ENCODE results near the gene PBRM1. TPM values are rescaled to one million over a fixed set of nuclear protein-coding genes. Genes with fewer than 3 reads are reported as not detected.

PBRM1 gene
- total and polyA plus RNA-seq, 2 donors (not counting 1 experiment from before 2014, with no cell fraction given): 16.8 to 85.9 TPM

DNA sequence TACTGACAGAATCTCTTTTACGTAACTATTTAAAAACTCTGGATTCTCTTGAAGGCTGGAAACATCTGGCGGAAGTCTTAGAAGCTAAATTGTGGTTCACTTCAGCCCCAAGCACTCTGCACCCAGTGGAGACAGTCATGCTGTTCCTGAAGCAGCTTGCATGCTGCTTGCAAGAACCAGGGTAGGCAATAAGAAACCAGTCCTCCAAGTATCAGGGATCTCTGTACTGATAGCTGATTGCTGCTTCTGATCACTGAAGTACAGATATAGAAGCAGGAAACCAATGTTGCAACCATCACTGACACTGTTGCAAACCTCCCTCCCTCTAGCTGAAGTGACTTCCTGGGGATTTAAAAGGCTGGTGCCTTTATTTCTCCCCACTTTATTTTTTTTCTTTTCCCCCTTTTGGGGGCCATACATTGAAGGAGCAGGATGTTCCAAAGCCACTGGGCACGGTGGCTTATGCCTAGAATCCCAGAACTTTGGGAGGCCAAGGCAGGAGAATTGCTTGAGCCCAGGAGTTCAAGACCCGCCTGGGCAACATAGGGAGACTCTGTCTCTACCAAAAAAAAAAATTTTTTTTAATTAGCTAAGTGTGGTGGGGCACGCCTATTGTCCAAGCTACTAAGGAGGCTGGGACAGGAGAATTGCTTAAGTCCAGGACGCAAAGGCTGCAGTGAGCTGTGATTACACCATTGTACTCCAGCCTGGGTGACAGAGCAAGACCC, 35.5 kb upstream of the PBRM1 start:
- WGBS (ENCODE audit: insufficient coverage): 17% methylated on average over 3 of the region's 6 CpGs
- no peak overlapping the region for H3K4me3 ChIP-seq (ENCODE audit: control extremely low read depth in 1 of 5, extremely low read depth in 1 of 5, insufficient read depth in 1 of 5, low read depth in 2 of 5, low read length in 4 of 5)

DNA sequence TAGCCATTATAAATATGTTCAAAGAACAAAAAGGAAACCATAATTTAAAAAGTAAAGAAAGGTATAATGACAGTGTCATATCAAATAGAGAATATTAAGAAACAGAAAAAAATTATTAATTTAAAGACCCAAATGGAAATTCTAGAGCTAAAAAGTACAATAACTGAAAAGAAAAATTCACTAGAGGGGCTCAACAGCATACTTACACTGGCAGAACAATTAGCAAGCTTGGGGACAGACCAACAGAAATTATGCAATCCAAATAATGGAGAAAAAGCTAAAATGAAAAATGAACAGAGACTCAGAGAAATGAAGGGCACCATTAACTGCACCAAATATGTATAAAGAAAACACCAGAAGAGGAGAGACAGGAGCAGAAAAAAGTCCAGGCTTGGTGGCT, 33.9 kb upstream of the PBRM1 start:
- Histone ChIP-seq H2AFZ (ENCODE audit: insufficient read depth, low read depth, low read length, poor library complexity, severe bottlenecking) (no peak overlapping the region), H3K9me3 (ENCODE audit: control extremely low read depth in 1 of 3, control insufficient read depth in 2 of 3, insufficient read depth in 1 of 3, low read length in 2 of 3) (peaks cover 0 to 8% (median 2%) of the 10 kb centered on the region in 3 donors), H3K27ac (ENCODE audit: low read length in 2 of 2) (no peak overlapping the region), H3K79me2 (ENCODE audit: control insufficient read depth, insufficient read depth, low read length) (no peaks in the 10 kb centered on the region), H3K4me2 (replicated peaks; ENCODE audit: low read depth, low read length, poor library complexity, severe bottlenecking) (no peak overlapping the region), H4K20me1 (ENCODE audit: control insufficient read depth, insufficient read depth, low read length, poor library complexity, severe bottlenecking) (no peaks in the 10 kb centered on the region), H3K4me1 (ENCODE audit: control insufficient read depth in 2 of 2, insufficient read depth in 2 of 2, low read length in 2 of 2) (peaks cover 6 to 11% of the 10 kb centered on the region in 2 donors), H3K27me3 (replicated peaks in 1 of 4; ENCODE audit: control extremely low read depth in 1 of 4, control insufficient read depth in 3 of 4, insufficient read depth in 4 of 4, low read length in 3 of 4) (no peaks in the 10 kb centered on the region), H3K9ac (ENCODE audit: low read length) (no peak overlapping the region), H3K36me3 (replicated peaks in 1 of 2; ENCODE audit: control extremely low read depth in 1 of 2, control insufficient read depth in 1 of 2, extremely low read depth in 1 of 2, insufficient read depth in 2 of 2, low read length in 1 of 2) (no peaks in the 10 kb centered on the region), H3K4me3 (ENCODE audit: control extremely low read depth in 1 of 5, extremely low read depth in 1 of 5, insufficient read depth in 1 of 5, low read depth in 2 of 5, low read length in 4 of 5) (no peak overlapping the region)
- intact Hi-C loops (cut with micrococcal nuclease): no loop called here
- H3K27me3 Mint-ChIP-seq: no peaks in the 10 kb centered on the region
- ATAC-seq (ENCODE audit: low read depth) (no peak), DNase-seq (no peak)
- no peaks in the 10 kb centered on the region for H3K9me3 Mint-ChIP-seq (ENCODE audit: insufficient read depth)
- no peak overlapping the region for H3K4me3 Mint-ChIP-seq
- H3K27ac Mint-ChIP-seq: no peak overlapping the region
- no peak for TF ChIP-seq EZH2 (IDR thresholded peaks at IDR 0.05; ENCODE audit: borderline replicate concordance, insufficient read depth, low read depth, low read length, poor library complexity, severe bottlenecking)
- TF ChIP-seq, protein P1, sequence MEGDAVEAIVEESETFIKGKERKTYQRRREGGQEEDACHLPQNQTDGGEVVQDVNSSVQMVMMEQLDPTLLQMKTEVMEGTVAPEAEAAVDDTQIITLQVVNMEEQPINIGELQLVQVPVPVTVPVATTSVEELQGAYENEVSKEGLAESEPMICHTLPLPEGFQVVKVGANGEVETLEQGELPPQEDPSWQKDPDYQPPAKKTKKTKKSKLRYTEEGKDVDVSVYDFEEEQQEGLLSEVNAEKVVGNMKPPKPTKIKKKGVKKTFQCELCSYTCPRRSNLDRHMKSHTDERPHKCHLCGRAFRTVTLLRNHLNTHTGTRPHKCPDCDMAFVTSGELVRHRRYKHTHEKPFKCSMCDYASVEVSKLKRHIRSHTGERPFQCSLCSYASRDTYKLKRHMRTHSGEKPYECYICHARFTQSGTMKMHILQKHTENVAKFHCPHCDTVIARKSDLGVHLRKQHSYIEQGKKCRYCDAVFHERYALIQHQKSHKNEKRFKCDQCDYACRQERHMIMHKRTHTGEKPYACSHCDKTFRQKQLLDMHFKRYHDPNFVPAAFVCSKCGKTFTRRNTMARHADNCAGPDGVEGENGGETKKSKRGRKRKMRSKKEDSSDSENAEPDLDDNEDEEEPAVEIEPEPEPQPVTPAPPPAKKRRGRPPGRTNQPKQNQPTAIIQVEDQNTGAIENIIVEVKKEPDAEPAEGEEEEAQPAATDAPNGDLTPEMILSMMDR (IDR thresholded peaks at IDR 0.05): no peak
- peaks cover 12% of the 10 kb centered on the region for H3K4me1 Mint-ChIP-seq
- ChIA-PET POLR2A (no interaction called here), CTCF (interaction anchor here (1.2 to 2.1 kb wide), 2 partner anchors 12 to 24 kb away, joined by 3 to 5 read pairs; no protein-coding TSS in a partner anchor)

More for the DNA sequence above, 35.5 kb upstream of the PBRM1 start:
- DNase-seq: peak; percentile 30
- TF ChIP-seq EZH2 (IDR thresholded peaks at IDR 0.05; ENCODE audit: borderline replicate concordance, insufficient read depth, low read depth, low read length, poor library complexity, severe bottlenecking): no peak
- TF ChIP-seq, protein P1 (IDR thresholded peaks at IDR 0.05): no peak
- no peaks in the 10 kb centered on the region for H3K9me3 Mint-ChIP-seq (ENCODE audit: insufficient read depth)
- Histone ChIP-seq H3K9me3 (ENCODE audit: control extremely low read depth in 1 of 3, control insufficient read depth in 2 of 3, insufficient read depth in 1 of 3, low read length in 2 of 3) (peaks cover 0 to 8% (median 2%) of the 10 kb centered on the region in 3 donors), H3K4me1 (ENCODE audit: control insufficient read depth in 2 of 2, insufficient read depth in 2 of 2, low read length in 2 of 2) (peaks cover 6 to 11% of the 10 kb centered on the region in 2 donors), H3K4me2 (replicated peaks; ENCODE audit: low read depth, low read length, poor library complexity, severe bottlenecking) (peak overlapping the region; percentile 26), H2AFZ (ENCODE audit: insufficient read depth, low read depth, low read length, poor library complexity, severe bottlenecking) (no peak overlapping the region), H3K27ac (ENCODE audit: low read length in 2 of 2) (peak overlapping the region in 1 of 2 donors; percentile 30), H3K79me2 (ENCODE audit: control insufficient read depth, insufficient read depth, low read length) (no peaks in the 10 kb centered on the region), H3K27me3 (replicated peaks in 1 of 4; ENCODE audit: control extremely low read depth in 1 of 4, control insufficient read depth in 3 of 4, insufficient read depth in 4 of 4, low read length in 3 of 4) (no peaks in the 10 kb centered on the region), H3K36me3 (replicated peaks in 1 of 2; ENCODE audit: control extremely low read depth in 1 of 2, control insufficient read depth in 1 of 2, extremely low read depth in 1 of 2, insufficient read depth in 2 of 2, low read length in 1 of 2) (no peaks in the 10 kb centered on the region), H3K9ac (ENCODE audit: low read length) (peak overlapping the region; percentile 2), H4K20me1 (ENCODE audit: control insufficient read depth, insufficient read depth, low read length, poor library complexity, severe bottlenecking) (no peaks in the 10 kb centered on the region)
- ATAC-seq (ENCODE audit: low read depth): no peak
- ChIA-PET CTCF (interaction anchor here (0.7 kb wide), 1 partner anchor 11 kb away, joined by 3 read pairs; no protein-coding TSS in a partner anchor), POLR2A (no interaction called here)
- H3K27me3 Mint-ChIP-seq: no peaks in the 10 kb centered on the region
- H3K4me3 Mint-ChIP-seq: no peak overlapping the region
- intact Hi-C loops (cut with micrococcal nuclease): no loop called here
- H3K27ac Mint-ChIP-seq: no peak overlapping the region
- H3K4me1 Mint-ChIP-seq: peaks cover 12% of the 10 kb centered on the region
